ENCODE results near the gene DNAJC15.

The DNAJC15 gene

GRCh38 chr13:43129511-43130110 is 106.2 kb downstream of the DNAJC15 start:
- DNase-seq = no peak

GRCh38 chr13:43132257-43132656 is 108.9 kb downstream of the DNAJC15 start:
- DNase-seq = peak; percentile 47

GRCh38 chr13:43132911-43133310 is 109.5 kb downstream of the DNAJC15 start:
- DNase-seq = peak; percentile 49

GRCh38 chr13:43133792-43134191 is 110.4 kb downstream of the DNAJC15 start:
- DNase-seq = no peak

GRCh38 chr13:43134868-43135267 is 111.5 kb downstream of the DNAJC15 start:
- no peak for DNase-seq

- DNase-seq = no peak
Measured at GRCh38 chr13:43135516-43135915, 112.1 kb downstream of the DNAJC15 start.

- DNase-seq = no peak
Measured at GRCh38 chr13:43136920-43137575, 113.7 kb downstream of the DNAJC15 start.

- no peak for DNase-seq
Measured at GRCh38 chr13:43139211-43139610, 115.8 kb downstream of the DNAJC15 start.

GRCh38 chr13:43139921-43140320 is 116.5 kb downstream of the DNAJC15 start:
- DNase-seq = no peak

- DNase-seq = no peak
Measured at GRCh38 chr13:43140985-43141384, 117.6 kb downstream of the DNAJC15 start.

GRCh38 chr13:43141685-43142084 is 118.3 kb downstream of the DNAJC15 start:
- no peak for DNase-seq

GRCh38 chr13:43143591-43143990 is 120.2 kb downstream of the DNAJC15 start:
- no peak for DNase-seq

GRCh38 chr13:43145534-43146196 is 122.3 kb downstream of the DNAJC15 start:
- no peak for DNase-seq

GRCh38 chr13:43146400-43146799 is 123.0 kb downstream of the DNAJC15 start:
- no peak for DNase-seq

GRCh38 chr13:43150369-43151207 is 127.2 kb downstream of the DNAJC15 start:
- peak; percentile 47 for DNase-seq

GRCh38 chr13:43153436-43154090 is 130.2 kb downstream of the DNAJC15 start:
- DNase-seq = no peak

- DNase-seq = no peak
Measured at GRCh38 chr13:43154156-43154651, 130.8 kb downstream of the DNAJC15 start.

GRCh38 chr13:43154839-43155238 is 131.5 kb downstream of the DNAJC15 start:
- DNase-seq = no peak

- no peak for DNase-seq
Measured at GRCh38 chr13:43156916-43157315, 133.5 kb downstream of the DNAJC15 start.

- DNase-seq = no peak
Measured at GRCh38 chr13:43157796-43158195, 134.4 kb downstream of the DNAJC15 start.

- DNase-seq = no peak
Measured at GRCh38 chr13:43158516-43158915, 135.1 kb downstream of the DNAJC15 start.

- DNase-seq = peak; percentile 52
Measured at GRCh38 chr13:43159026-43159461, 135.7 kb downstream of the DNAJC15 start.

Measured in COR-L47 (cell line).